GM19452 (cell line): ENCODE data around the gene ZBTB39.
A peak's percentile ranks its signal among the peaks of the same experiment; 100 is the strongest.
"Not testable (repeated sequence)": the region's sequence is repeated elsewhere in the genome, so short reads cannot be mapped to it uniquely, and the experiment has no call there.

Experiments
- ATAC-seq: cut with Tn5 transposase; IDR thresholded peaks from one replicate; pipeline ENCODE4 v1.9.1; 2021; ENCODE audit not compliant: unreplicated experiment

ZBTB39 gene

GRCh38 chr12:57005980-57006808, at the start of gene ZBTB39:
TSS of gene ZBTB39 (minus strand) at chr12:57006546. CDS start at chr12:57004917, 1,629 bp downstream.
- ATAC-seq, result peak; percentile 64

GRCh38 chr12:57055824-57056223, 49.5 kb upstream of the ZBTB39 start:
- ATAC-seq, result no peak

GRCh38 chr12:57053901-57054300, 47.6 kb upstream of the ZBTB39 start:
- ATAC-seq, result not testable (repeated sequence)

GRCh38 chr12:57053146-57053545, 46.8 kb upstream of the ZBTB39 start:
- not testable (repeated sequence) for ATAC-seq

- ATAC-seq, result no peak
These were observed 44.7 kb upstream of the ZBTB39 start for GRCh38 chr12:57051011-57051410.

- ATAC-seq, result no peak
These were observed 43.5 kb upstream of the ZBTB39 start, which contains the start of gene MYO1A for GRCh38 chr12:57049890-57050289. TSS of gene MYO1A (minus strand) at chr12:57050129. CDS start at chr12:57048323, 1,806 bp downstream.

GRCh38 chr12:57049119-57049446, 42.7 kb upstream of the ZBTB39 start:
- ATAC-seq, result no peak

GRCh38 chr12:57048423-57049118, 42.2 kb upstream of the ZBTB39 start:
- ATAC-seq, result no peak

- no peak for ATAC-seq
These were observed 41.6 kb upstream of the ZBTB39 start for GRCh38 chr12:57047981-57048380.

- peak; percentile 58 for ATAC-seq
These were observed 40.9 kb upstream of the ZBTB39 start for GRCh38 chr12:57046947-57047890.

- ATAC-seq, result no peak
These were observed 39.9 kb upstream of the ZBTB39 start for GRCh38 chr12:57046086-57046791.

GRCh38 chr12:57044889-57045288, 38.5 kb upstream of the ZBTB39 start:
- ATAC-seq, result no peak

GRCh38 chr12:57044468-57044867, 38.1 kb upstream of the ZBTB39 start:
- no peak for ATAC-seq

GRCh38 chr12:57042695-57043094, 36.3 kb upstream of the ZBTB39 start:
- no peak for ATAC-seq

GRCh38 chr12:57040750-57041149, 34.4 kb upstream of the ZBTB39 start:
- no peak for ATAC-seq

- no peak for ATAC-seq
These were observed 33.9 kb upstream of the ZBTB39 start for GRCh38 chr12:57040211-57040610.

GRCh38 chr12:57039016-57039798, 32.9 kb upstream of the ZBTB39 start:
- ATAC-seq, result no peak

- ATAC-seq, result no peak
These were observed 30.9 kb upstream of the ZBTB39 start for GRCh38 chr12:57037264-57037663.

- no peak for ATAC-seq
These were observed 27.1 kb upstream of the ZBTB39 start for GRCh38 chr12:57033431-57033830.

- no peak for ATAC-seq
These were observed 25.4 kb upstream of the ZBTB39 start for GRCh38 chr12:57031789-57032188.
